Right lung (tissue), 5 donors: Measurements from ENCODE around the gene NRCAM. TPM values are rescaled to one million over a fixed set of nuclear protein-coding genes. Genes with fewer than 3 reads are reported as not detected.
A peak's percentile ranks its signal among the peaks of the same experiment; 100 is the strongest.
"Not testable (repeated sequence)": the region's sequence is repeated elsewhere in the genome, so short reads cannot be mapped to it uniquely, and the experiment has no call there.

Source experiments
- DNase-seq, 2 donors: peaks; one replicate each; pipeline ENCODE4 v3.0.0-alpha.2; 2013
- polyA plus RNA-seq, 5 donors: library from polyadenylated mRNA; unstranded; fragments of 120-200 nt; gene quantifications; one replicate each; pipeline versions ENCODE4 v1.2.1 to v1.2.3, GENCODE V29; 2013; ENCODE audit warnings: inconsistent platforms in 1 of 5, low replicate concordance in 1 of 5; ENCODE audit not compliant: insufficient read length in 5 of 5, insufficient read depth in 1 of 5

NRCAM gene
- polyA plus RNA-seq, 5 donors: 12.3 to 34.9 (median 15.9) TPM

- DNase-seq: no peak
Observed at GRCh38 chr7:108348913-108349312, 107.3 kb downstream of the NRCAM start.

- DNase-seq: no peak
Observed at GRCh38 chr7:108347616-108348015, 108.6 kb downstream of the NRCAM start.

- DNase-seq: no peak
Observed at GRCh38 chr7:108345710-108346336, 110.4 kb downstream of the NRCAM start.

- peak in 1 of 2 donors; percentile 19 for DNase-seq
Observed at GRCh38 chr7:108340856-108341411, 115.3 kb downstream of the NRCAM start.

GRCh38 chr7:108340406-108340805, 115.8 kb downstream of the NRCAM start:
- DNase-seq: not testable (repeated sequence)

- no peak for DNase-seq
Observed at GRCh38 chr7:108335269-108335918, 120.8 kb downstream of the NRCAM start.

- DNase-seq: no peak
Observed at GRCh38 chr7:108332937-108333336, 123.3 kb downstream of the NRCAM start.

GRCh38 chr7:108331971-108332370, 124.3 kb downstream of the NRCAM start:
- DNase-seq: no peak

- DNase-seq: no peak
Observed at GRCh38 chr7:108330227-108330626, 126.0 kb downstream of the NRCAM start.

- no peak for DNase-seq
Observed at GRCh38 chr7:108329514-108329913, 126.7 kb downstream of the NRCAM start.

GRCh38 chr7:108328174-108328651, 128.0 kb downstream of the NRCAM start:
- no peak for DNase-seq

- no peak for DNase-seq
Observed at GRCh38 chr7:108327353-108327752, 128.9 kb downstream of the NRCAM start.

- DNase-seq: no peak
Observed at GRCh38 chr7:108326938-108327337, 129.3 kb downstream of the NRCAM start.

- DNase-seq: no peak
Observed at GRCh38 chr7:108324053-108325038, 131.9 kb downstream of the NRCAM start.

GRCh38 chr7:108322925-108323832, 133.1 kb downstream of the NRCAM start:
- DNase-seq: no peak

GRCh38 chr7:108322046-108322445, 134.2 kb downstream of the NRCAM start:
- peak in 1 of 2 donors; percentile 19 for DNase-seq

- DNase-seq: no peak
Observed at GRCh38 chr7:108321359-108321758, 134.9 kb downstream of the NRCAM start.

GRCh38 chr7:108316708-108317107, 139.5 kb downstream of the NRCAM start:
- DNase-seq: no peak

GRCh38 chr7:108314551-108314950, 141.7 kb downstream of the NRCAM start:
- no peak for DNase-seq

- no peak for DNase-seq
Observed at GRCh38 chr7:108314049-108314448, 142.2 kb downstream of the NRCAM start.

- DNase-seq: no peak
Observed at GRCh38 chr7:108313086-108313485, 143.2 kb downstream of the NRCAM start.
